Activated CD4-positive, alpha-beta T cell treated with anti-CD3 and anti-CD28 coated beads, Interleukin-2, amount 50 U/mL, for 4 hours (primary cell): ENCODE data around the gene BCAS4.
"Not testable (repeated sequence)": the region's sequence is repeated elsewhere in the genome, so short reads cannot be mapped to it uniquely, and the experiment has no call there.

Source experiments
- DNase-seq, 2 experiments: peaks; one replicate each; pipeline ENCODE4 v3.0.0-alpha.2; 2020

Gene BCAS4

GRCh38 chr20:50772420-50773185, 22.3 kb upstream of the BCAS4 start:
- DNase-seq = no peak

DNA sequence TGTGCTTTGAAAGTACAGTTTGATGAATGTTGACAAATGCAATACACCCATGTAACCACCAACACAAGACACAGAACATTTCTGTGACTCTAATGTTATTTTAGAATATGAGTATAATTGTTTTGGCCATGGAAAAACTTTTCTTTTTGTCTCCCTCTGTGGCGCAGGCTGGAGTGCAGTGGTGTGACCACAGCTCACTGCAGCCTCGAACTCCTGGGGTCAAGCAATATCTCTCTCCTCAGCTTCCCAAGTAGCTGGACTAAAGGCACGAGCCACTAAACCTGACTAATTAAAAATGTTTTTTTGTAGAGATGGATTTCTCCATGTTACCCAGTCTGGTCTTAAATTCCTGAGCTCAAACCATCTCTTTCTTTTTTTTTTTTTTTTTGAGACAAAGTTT, 20.3 kb upstream of the BCAS4 start:
- no peak for DNase-seq

GRCh38 chr20:50776122-50776817, 18.6 kb upstream of the BCAS4 start:
- no peak for DNase-seq

GRCh38 chr20:50777373-50777772, 17.5 kb upstream of the BCAS4 start:
- DNase-seq = no peak

GRCh38 chr20:50778994-50779393, 15.9 kb upstream of the BCAS4 start:
- DNase-seq = not testable (repeated sequence)

DNA sequence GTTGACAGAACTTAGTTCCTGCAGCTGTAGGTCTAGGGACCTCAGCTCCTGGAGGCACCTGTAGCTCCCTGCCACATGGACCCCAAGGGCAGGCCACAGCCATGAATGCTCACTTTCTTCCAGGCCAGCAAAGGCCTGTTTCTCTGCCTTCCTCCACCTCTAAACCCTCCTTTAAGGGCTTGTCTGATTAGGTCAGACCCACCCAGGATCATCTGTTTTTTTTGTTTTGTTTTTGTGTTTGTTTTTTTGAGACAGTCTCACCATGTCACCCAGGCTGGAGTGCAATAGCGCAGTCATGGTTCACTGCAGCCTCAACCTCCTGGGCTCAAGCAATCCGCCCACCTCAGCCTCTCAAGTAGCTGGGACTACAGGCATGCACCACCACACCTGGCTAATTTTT, 11.5 kb upstream of the BCAS4 start:
- DNase-seq = no peak

GRCh38 chr20:50783903-50784302, 11.0 kb upstream of the BCAS4 start:
- no peak for DNase-seq

DNA sequence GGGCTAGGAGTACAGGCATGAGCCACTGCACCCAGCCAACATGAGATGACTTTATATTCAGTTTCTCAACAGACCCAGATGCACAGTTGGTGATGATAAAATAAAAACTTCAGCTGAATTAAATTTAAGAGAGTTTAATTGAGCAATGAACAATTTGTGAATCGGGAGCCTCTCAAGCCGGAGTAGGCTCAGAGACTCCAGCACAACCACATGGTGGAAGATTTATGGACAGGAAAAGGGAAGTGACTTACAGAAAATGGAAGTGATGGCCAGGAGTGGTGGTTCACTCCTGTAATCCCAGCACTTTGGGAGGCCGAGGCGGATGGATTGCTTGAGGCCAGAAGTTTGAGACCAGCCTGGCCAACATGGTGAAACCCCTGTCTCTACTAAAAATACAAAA, 10.4 kb upstream of the BCAS4 start:
- no peak for DNase-seq

GRCh38 chr20:50786703-50787102, 8.2 kb upstream of the BCAS4 start:
- DNase-seq = no peak

DNA sequence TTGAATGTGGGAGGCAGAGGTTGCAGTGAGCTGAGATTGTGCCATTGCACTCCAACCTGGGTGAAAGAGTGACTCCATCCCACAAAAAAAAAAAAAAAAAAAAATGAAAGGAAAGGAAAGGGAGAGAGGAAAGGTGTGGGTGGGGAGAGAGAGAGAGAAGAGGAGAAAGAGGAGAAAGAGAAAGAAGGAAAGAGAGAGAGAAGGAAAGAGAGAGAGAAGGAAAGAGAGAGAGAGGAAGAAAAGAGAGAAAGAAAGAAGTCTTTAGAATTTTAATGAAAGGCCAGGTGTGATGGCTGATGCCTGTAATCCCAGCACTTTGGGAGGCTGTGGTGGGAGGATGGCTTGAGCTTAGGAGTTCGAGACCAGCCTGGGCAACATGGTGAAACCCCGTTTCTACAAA, 7.7 kb upstream of the BCAS4 start:
- DNase-seq = no peak

GRCh38 chr20:50788045-50788991, 6.5 kb upstream of the BCAS4 start:
- no peak for DNase-seq

DNA sequence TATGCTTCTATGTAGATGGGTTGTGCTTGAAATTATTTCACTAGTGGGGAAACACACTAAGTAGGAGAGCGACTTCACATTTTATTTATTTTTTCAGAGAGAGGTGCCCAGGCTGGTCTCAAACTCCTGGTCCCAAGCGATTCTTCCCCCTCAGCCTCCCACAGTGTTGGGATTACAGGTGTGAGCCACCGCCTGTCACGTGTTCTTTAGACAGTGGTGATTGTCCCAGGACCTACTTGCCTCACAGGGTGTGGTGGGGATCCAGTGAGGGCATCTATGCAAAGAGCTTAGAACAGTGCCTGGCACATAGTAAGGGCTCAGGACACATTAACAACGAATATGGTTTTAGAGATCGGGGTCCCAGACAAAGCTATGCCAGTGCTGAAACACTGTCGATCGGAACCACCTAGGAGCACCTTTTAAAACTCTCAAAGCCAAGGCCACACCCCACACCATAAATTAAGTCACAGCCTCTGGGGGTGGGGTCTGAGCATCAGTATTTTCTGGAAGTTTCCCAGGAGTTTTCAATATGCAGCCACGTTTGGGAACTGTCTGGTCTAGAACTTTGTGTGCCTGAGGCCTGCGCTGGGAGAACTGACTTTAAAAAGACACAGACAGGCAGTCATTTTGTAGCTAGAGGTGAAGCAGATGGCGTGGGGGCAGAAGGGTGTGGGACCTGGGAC, 4.8 kb upstream of the BCAS4 start:
- DNase-seq = no peak

- peak; percentile 69 for DNase-seq
Observed at GRCh38 chr20:50790651-50791277, 4.1 kb upstream of the BCAS4 start.

- no peak for DNase-seq
Observed at GRCh38 chr20:50792708-50793574, 1.9 kb upstream of the BCAS4 start.

DNA sequence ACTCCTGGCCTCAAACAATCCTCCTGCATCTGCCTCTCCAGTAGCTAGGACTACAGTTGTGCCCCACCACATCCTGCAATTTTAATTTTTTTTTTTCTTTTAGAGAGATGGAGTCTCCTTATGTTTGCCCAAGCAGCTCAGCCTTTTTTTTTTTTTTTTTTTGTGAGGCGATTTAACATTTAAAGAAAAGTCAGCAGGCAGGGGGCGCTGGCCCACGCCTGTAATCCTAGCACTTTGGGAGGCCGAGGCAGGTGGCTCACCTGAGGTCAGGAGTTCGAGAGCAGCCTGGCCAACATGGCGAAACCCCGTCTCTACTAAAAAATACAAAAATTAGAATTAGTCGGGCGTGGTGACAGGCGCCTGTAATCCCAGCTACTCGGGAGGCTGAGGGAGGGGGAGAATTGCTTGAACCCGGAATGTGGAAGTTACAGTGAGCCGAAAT, 1.3 kb upstream of the BCAS4 start:
- peak; percentile 29 to 32 for DNase-seq

DNA sequence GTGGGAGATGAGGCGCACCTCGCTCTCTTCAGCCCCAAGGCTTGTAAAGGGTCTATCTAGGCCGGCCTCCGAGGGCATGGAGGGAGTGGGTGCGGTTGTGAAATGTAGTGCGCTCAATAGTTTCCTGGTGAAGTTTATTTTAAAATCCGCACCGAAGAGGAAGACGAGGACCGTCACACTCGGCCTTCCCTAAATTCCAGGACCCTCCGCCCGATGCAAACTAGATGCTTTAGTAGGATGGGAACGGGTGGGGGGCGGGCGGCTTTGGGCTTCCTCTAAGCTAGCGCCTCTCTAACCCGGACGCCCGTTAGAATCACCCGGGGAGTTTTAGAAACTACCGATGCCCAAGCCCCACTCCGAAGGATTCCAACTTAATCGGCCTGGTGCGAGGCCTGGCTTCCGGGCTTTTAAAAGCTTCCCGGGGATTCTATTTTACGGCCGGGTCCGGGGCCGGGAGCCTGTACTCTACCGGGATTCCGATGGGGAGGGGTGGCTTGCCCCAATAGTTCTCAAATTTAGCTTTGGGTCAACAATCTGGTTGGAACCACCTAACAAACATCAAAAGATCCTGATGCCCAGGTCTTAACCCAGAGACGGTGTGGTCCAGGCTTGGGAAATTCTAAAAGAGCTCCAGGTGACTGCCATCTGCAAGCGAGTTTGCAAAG, 548 bp upstream of the BCAS4 start:
- DNase-seq = no peak

GRCh38 chr20:50797142-50797541, 2.3 kb downstream of the BCAS4 start:
- DNase-seq = no peak

- no peak for DNase-seq
Observed at GRCh38 chr20:50798650-50799049, 3.8 kb downstream of the BCAS4 start.

- no peak for DNase-seq
Observed at GRCh38 chr20:50799176-50799889, 4.5 kb downstream of the BCAS4 start.
